ENCODE data around the gene CACHD1.

Gene CACHD1

DNA sequence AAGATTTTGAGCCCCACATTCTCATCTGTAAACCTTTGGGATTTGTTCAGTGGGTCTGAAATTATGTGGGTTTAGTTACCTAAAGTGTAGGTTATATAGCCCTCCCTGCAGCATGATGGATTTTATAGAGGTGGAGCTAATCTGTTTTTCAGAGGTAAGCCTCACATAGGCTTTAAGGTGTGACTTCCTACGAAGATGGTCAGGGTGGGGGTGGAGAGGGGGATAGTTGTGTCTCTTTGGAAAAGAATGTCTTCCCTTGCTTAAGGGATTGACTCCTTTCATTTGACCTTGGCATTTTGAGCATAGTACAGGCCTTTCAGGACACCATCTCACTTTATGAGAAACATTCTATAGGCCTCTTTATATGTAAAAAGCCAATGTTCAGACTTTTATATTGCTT is 3.4 kb downstream of the CACHD1 start:
- no peak for DNase-seq (ENCODE audit: low read depth, low spot score)

DNA sequence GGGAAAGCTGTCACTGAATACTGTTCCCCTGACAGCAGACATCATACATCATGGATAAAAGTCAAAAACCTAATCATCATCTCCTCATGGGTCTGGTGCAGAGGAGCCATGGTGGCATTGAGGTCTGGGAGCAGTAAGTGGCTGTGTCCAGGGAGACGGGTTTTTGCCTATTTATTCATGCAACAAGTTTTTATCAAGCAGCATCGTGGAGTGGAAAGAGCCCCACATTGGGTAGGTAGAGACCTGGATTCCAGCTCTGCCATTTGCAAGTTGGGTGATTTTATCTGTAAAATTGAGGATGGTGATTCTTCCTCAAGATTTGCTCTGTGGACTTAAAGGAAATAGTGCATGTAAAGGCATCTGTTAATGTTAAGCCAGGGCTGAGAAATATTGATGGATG is 4.2 kb downstream of the CACHD1 start:
- DNase-seq (ENCODE audit: low read depth, low spot score) = no peak

- DNase-seq (ENCODE audit: low read depth, low spot score) = peak; percentile 35
Measured at GRCh38 chr1:64474665-64475439, 4.9 kb downstream of the CACHD1 start.

- DNase-seq (ENCODE audit: low read depth, low spot score) = no peak
Measured at GRCh38 chr1:64476251-64476952, 6.5 kb downstream of the CACHD1 start.

GRCh38 chr1:64478594-64479470 is 8.9 kb downstream of the CACHD1 start:
- DNase-seq (ENCODE audit: low read depth, low spot score) = no peak

GRCh38 chr1:64479874-64480273 is 9.9 kb downstream of the CACHD1 start:
- DNase-seq (ENCODE audit: low read depth, low spot score) = no peak

GRCh38 chr1:64480999-64481772 is 11.3 kb downstream of the CACHD1 start:
- no peak for DNase-seq (ENCODE audit: low read depth, low spot score)

DNA sequence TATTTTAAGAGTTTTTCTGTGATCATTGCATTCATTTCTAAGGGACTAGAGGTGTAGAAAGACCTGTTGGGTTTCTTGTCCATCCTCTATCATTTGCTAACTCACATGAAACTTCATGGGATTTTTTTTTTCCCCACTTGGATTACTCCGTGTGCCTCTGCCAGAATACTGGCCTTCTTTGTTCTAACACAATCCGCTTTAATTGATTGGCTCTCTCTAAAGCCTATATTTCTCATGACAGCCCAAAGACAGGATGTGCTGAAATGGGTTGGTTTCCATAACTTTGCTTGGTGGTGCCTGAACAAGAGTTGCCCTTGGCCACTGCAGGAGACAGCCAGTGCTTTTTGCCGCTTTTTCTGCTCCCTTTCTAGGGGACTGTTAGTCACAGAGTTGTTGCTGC is 12.2 kb downstream of the CACHD1 start:
- DNase-seq (ENCODE audit: low read depth, low spot score) = no peak

- DNase-seq (ENCODE audit: low read depth, low spot score) = no peak
Measured at GRCh38 chr1:64482720-64483119, 12.8 kb downstream of the CACHD1 start.

- DNase-seq (ENCODE audit: low read depth, low spot score) = peak; percentile 35
Measured at GRCh38 chr1:64483731-64484414, 13.9 kb downstream of the CACHD1 start.

- DNase-seq (ENCODE audit: low read depth, low spot score) = no peak
Measured at GRCh38 chr1:64484651-64485050, 14.7 kb downstream of the CACHD1 start.

GRCh38 chr1:64486193-64486592 is 16.3 kb downstream of the CACHD1 start:
- DNase-seq (ENCODE audit: low read depth, low spot score) = no peak

GRCh38 chr1:64487061-64487460 is 17.1 kb downstream of the CACHD1 start:
- peak; percentile 60 for DNase-seq (ENCODE audit: low read depth, low spot score)

DNA sequence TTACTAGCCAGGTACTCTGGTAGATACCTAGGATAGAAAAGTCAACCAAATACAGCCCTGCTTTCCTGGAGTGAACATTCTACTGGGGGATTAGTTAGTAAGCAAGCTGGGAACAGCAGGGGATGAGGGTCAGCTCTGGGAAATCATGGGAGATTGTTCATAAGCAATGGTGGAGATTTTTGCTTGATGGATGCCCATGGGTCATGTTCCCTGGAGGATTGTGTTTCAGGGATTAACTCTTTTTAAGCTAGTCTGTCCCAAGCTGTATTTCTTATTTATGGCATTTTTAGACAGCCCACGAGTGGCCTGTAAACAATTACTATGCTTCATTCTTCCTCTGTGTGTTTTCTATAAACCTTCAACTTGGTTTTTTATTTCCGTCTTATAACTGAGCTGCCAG is 18.9 kb downstream of the CACHD1 start:
- DNase-seq (ENCODE audit: low read depth, low spot score) = no peak

GRCh38 chr1:64489707-64490106 is 19.8 kb downstream of the CACHD1 start:
- no peak for DNase-seq (ENCODE audit: low read depth, low spot score)

DNA sequence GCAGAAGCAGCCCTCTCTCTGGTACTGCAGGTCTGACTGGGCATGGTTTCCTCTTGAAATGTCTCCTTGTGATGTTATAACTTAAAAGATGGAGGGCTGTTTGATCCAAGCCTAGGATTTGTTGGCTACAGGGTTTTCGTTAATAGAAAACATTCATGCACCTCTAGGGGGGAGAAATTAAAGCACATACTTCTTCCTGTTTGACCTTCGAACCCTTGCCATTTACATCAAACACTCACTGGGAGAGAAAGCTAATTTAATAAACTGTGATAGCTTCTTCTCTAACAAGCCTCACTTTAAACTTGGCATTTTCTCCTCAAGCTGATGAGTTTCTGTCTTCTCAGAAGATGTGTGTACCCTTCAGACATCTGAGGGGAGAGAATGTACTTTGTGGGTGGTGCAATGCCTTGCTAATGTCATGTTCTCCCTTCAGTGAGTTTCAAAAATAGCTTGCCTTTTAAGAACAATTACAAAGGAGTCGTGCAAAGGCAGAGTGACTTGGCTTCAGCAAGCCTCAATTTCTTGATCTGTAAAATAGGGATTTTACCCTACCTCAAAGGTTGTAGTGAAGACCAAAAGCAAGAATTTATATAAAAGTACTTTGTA is 20.4 kb downstream of the CACHD1 start:
- DNase-seq (ENCODE audit: low read depth, low spot score) = no peak

DNA sequence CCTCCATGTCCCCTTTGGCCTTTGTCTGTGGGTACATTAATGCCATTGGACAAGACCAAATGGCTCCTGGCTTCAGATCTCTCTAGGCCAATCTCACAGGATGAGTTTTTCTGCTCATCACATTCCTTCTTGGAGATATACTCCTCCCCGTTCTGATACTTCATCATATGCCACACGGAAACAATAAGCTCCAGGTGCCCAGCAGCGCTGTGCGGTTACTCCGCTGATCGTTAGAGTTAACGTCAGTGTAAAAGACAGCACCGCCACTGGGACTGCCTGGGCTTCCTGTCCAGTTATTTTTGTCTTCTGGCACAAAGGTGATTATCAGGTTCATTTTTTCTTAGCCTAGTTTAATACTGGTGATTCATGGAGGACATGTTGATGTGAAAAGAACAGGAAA is 22.5 kb downstream of the CACHD1 start:
- DNase-seq (ENCODE audit: low read depth, low spot score) = no peak

DNA sequence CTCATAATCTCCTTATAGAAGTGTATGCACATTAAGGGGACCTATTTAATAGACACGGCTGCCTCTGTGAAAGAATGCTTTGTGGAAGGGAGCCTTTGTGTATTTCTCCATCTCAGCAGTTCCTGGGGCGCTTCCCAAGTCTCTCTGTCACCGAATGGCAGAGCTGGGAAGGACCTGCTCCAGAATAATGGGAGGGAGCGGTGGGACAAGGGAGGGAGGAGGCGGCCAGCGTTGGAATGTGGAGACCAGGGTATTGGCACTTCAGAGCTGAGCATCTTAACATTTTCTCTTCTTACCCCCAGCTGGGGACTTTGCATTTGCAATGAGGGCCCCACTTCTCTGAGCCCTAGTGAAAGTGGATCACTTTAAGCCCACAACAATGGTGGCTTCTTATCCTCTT is 23.9 kb downstream of the CACHD1 start:
- peak; percentile 88 for DNase-seq (ENCODE audit: low read depth, low spot score)

DNA sequence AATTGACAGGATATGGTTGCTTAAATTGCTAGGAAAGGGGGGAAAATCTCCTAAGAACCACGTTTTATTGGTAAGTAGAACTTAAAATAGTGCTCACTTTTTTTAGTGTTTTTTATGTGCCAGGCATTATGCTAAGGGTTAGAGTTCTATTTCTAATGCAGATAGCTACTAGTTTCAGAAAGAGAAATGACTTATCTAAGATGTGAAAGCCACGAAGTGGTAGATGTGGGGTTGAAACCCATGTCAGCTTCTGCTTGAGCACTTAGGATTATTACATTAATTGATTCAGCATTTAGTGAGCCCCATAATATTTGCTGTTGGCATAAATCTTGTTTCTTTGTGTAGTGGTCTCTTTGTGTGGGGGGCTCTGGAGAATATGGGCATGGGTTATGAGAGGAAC is 24.7 kb downstream of the CACHD1 start:
- DNase-seq (ENCODE audit: low read depth, low spot score) = no peak

GRCh38 chr1:64495878-64496277 is 25.9 kb downstream of the CACHD1 start:
- DNase-seq (ENCODE audit: low read depth, low spot score) = no peak
